Esophagus squamous epithelium (tissue), 4 donors: Measurements from ENCODE around the gene DOCK11.

Experiments
- CTCF ChIP-seq, 6 experiments: fragments of 450-650 bp in 4 of 6; fragments of 200-600 bp in 2 of 6; sonication (generic) in 2 of 6; IDR thresholded peaks; one replicate each; pipeline ENCODE4 v1.5.1; 2016 to 2019; ENCODE audit warnings: antibody characterized with exemption in 6 of 6, mild to moderate bottlenecking in 4 of 6, moderate library complexity in 4 of 6
- POLR2A ChIP-seq, 4 donors: fragments of 450-650 bp; IDR thresholded peaks; one replicate each; pipeline ENCODE4 v1.6.1; 2017; ENCODE audit warnings: antibody characterized with exemption in 4 of 4, mild to moderate bottlenecking in 4 of 4, moderate library complexity in 3 of 4

DNA sequence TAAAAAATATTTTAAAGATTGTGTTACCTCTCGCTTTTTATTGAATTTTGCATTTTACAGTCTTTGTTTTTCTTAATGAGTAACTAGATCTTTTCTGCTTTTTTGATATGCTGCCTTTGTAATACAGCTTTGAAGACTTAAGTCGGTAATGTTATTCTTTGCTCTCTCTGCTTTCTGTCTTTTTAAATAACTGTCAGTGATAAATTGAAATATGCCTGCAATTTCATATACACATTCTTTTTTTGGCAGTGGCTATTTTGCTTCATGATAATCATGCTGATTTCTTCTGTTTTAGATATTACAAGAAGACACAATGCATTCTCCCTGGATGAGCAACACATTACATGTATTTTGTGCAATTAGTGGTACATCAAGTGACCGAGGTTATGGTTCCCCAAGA, 189.8 kb downstream of the DOCK11 start:
- TF ChIP-seq CTCF (IDR thresholded peaks at IDR 0.05) (no peak), POLR2A (IDR thresholded peaks at IDR 0.05) (no peak)
